Measurements from ENCODE around the gene NLRP11. TPM values are rescaled to one million over a fixed set of nuclear protein-coding genes. Genes with fewer than 3 reads are reported as not detected.

NLRP11 gene
- total and polyA plus RNA-seq, 2 experiments from 2014 or later, result not detected

DNA sequence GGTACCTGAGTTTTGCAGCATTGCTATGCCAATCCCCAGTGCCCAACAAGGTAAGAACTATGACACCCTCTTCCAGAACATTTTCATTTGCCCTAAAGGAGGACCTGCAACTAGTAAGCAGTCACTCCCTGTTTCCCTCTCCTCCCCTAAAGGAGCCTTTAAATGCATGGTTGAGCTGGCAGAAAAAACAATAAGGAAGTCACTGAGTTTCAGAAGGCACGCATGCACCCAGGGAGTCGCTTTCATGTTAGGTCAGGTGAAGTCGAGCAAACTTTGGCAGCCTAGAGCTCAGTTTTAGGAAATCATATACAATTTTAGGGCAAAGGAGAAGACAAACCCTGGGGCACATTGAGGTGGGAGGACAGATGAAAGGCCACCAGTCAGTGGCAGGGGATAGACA is 11.8 kb downstream of the NLRP11 start:
- Histone ChIP-seq H3K79me2 (replicated peaks; ENCODE audit: insufficient read depth) (no peaks in the 10 kb centered on the region), H3K9me2 (ENCODE audit: insufficient read depth) (no peaks in the 10 kb centered on the region), H3K4me2 (no peak overlapping the region), H3K27me3 (ENCODE audit: insufficient read depth) (no peaks in the 10 kb centered on the region), H3K27ac (ENCODE audit: low read depth) (no peak overlapping the region), H3K36me3 (ENCODE audit: insufficient read depth) (no peaks in the 10 kb centered on the region), H3F3A (replicated peaks; ENCODE audit: low read depth) (no peaks in the 10 kb centered on the region), H3K4me1 (ENCODE audit: insufficient read depth) (no peaks in the 10 kb centered on the region), H4K20me1 (replicated peaks; ENCODE audit: insufficient read depth) (no peaks in the 10 kb centered on the region), H2AFZ (no peak overlapping the region), H3K4me3 (no peak overlapping the region)
- peaks cover 74% of the 10 kb centered on the region for H3K9me3 Mint-ChIP-seq
- TF ChIP-seq NANOG (IDR thresholded peaks at IDR 0.05; ENCODE audit: borderline replicate concordance) (no peak), POLR2AphosphoS5 (IDR thresholded peaks at IDR 0.05; ENCODE audit: low read depth) (no peak), CREB1 (CRISPR knock-in tag; IDR thresholded peaks at IDR 0.05; ENCODE audit: low read depth) (no peak), STAT1 (IDR thresholded peaks at IDR 0.05; ENCODE audit: unreplicated experiment) (no peak), EZH2 (IDR thresholded peaks at IDR 0.05; ENCODE audit: low read depth, unreplicated experiment) (no peak), EZH2phosphoT487 (IDR thresholded peaks at IDR 0.05; ENCODE audit: unreplicated experiment) (no peak), ZNF114 (CRISPR knock-in tag; IDR thresholded peaks at IDR 0.05) (no peak), JUNB (IDR thresholded peaks at IDR 0.05; ENCODE audit: unreplicated experiment) (no peak)
- TF ChIP-seq, protein P1, sequence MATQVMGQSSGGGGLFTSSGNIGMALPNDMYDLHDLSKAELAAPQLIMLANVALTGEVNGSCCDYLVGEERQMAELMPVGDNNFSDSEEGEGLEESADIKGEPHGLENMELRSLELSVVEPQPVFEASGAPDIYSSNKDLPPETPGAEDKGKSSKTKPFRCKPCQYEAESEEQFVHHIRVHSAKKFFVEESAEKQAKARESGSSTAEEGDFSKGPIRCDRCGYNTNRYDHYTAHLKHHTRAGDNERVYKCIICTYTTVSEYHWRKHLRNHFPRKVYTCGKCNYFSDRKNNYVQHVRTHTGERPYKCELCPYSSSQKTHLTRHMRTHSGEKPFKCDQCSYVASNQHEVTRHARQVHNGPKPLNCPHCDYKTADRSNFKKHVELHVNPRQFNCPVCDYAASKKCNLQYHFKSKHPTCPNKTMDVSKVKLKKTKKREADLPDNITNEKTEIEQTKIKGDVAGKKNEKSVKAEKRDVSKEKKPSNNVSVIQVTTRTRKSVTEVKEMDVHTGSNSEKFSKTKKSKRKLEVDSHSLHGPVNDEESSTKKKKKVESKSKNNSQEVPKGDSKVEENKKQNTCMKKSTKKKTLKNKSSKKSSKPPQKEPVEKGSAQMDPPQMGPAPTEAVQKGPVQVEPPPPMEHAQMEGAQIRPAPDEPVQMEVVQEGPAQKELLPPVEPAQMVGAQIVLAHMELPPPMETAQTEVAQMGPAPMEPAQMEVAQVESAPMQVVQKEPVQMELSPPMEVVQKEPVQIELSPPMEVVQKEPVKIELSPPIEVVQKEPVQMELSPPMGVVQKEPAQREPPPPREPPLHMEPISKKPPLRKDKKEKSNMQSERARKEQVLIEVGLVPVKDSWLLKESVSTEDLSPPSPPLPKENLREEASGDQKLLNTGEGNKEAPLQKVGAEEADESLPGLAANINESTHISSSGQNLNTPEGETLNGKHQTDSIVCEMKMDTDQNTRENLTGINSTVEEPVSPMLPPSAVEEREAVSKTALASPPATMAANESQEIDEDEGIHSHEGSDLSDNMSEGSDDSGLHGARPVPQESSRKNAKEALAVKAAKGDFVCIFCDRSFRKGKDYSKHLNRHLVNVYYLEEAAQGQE (IDR thresholded peaks at IDR 0.05; ENCODE audit: unreplicated experiment), result no peak
- TF ChIP-seq, protein P2, sequence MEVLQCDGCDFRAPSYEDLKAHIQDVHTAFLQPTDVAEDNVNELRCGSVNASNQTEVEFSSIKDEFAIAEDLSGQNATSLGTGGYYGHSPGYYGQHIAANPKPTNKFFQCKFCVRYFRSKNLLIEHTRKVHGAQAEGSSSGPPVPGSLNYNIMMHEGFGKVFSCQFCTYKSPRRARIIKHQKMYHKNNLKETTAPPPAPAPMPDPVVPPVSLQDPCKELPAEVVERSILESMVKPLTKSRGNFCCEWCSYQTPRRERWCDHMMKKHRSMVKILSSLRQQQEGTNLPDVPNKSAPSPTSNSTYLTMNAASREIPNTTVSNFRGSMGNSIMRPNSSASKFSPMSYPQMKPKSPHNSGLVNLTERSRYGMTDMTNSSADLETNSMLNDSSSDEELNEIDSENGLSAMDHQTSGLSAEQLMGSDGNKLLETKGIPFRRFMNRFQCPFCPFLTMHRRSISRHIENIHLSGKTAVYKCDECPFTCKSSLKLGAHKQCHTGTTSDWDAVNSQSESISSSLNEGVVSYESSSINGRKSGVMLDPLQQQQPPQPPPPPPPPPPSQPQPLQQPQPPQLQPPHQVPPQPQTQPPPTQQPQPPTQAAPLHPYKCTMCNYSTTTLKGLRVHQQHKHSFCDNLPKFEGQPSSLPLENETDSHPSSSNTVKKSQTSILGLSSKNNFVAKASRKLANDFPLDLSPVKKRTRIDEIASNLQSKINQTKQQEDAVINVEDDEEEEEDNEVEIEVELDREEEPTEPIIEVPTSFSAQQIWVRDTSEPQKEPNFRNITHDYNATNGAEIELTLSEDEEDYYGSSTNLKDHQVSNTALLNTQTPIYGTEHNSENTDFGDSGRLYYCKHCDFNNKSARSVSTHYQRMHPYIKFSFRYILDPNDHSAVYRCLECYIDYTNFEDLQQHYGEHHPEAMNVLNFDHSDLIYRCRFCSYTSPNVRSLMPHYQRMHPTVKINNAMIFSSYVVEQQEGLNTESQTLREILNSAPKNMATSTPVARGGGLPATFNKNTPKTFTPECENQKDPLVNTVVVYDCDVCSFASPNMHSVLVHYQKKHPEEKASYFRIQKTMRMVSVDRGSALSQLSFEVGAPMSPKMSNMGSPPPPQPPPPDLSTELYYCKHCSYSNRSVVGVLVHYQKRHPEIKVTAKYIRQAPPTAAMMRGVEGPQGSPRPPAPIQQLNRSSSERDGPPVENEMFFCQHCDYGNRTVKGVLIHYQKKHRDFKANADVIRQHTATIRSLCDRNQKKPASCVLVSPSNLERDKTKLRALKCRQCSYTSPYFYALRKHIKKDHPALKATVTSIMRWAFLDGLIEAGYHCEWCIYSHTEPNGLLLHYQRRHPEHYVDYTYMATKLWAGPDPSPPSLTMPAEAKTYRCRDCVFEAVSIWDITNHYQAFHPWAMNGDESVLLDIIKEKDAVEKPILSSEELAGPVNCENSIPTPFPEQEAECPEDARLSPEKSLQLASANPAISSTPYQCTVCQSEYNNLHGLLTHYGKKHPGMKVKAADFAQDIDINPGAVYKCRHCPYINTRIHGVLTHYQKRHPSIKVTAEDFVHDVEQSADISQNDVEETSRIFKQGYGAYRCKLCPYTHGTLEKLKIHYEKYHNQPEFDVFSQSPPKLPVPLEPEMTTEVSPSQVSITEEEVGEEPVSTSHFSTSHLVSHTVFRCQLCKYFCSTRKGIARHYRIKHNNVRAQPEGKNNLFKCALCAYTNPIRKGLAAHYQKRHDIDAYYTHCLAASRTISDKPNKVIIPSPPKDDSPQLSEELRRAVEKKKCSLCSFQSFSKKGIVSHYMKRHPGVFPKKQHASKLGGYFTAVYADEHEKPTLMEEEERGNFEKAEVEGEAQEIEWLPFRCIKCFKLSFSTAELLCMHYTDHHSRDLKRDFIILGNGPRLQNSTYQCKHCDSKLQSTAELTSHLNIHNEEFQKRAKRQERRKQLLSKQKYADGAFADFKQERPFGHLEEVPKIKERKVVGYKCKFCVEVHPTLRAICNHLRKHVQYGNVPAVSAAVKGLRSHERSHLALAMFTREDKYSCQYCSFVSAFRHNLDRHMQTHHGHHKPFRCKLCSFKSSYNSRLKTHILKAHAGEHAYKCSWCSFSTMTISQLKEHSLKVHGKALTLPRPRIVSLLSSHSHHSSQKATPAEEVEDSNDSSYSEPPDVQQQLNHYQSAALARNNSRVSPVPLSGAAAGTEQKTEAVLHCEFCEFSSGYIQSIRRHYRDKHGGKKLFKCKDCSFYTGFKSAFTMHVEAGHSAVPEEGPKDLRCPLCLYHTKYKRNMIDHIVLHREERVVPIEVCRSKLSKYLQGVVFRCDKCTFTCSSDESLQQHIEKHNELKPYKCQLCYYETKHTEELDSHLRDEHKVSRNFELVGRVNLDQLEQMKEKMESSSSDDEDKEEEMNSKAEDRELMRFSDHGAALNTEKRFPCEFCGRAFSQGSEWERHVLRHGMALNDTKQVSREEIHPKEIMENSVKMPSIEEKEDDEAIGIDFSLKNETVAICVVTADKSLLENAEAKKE (CRISPR knock-in tag; IDR thresholded peaks at IDR 0.05), result no peak
- DNase-seq (ENCODE audit: low spot score) (no peak), ATAC-seq (no peak)
- H3K36me3 Mint-ChIP-seq (ENCODE audit: low read depth), result peaks cover 18% of the 10 kb centered on the region
- no peak overlapping the region for H3K27ac Mint-ChIP-seq
- no peak overlapping the region for H3K4me3 Mint-ChIP-seq
- no peaks in the 10 kb centered on the region for H3K4me1 Mint-ChIP-seq
- H3K27me3 Mint-ChIP-seq (ENCODE audit: insufficient read depth, low read depth, poor library complexity), result peaks cover 3% of the 10 kb centered on the region

Data from GM23338 (cell line).